Epithelial cell of esophagus (primary cell): ENCODE measurements around the gene TFB1M.
"Not testable (repeated sequence)": the region's sequence is repeated elsewhere in the genome, so short reads cannot be mapped to it uniquely, and the experiment has no call there.

ENCODE experiments used
- DNase-seq: peaks from one replicate; pipeline ENCODE4 v3.0.0; 2010; ENCODE audit warnings: low read depth
- H3K4me3 ChIP-seq: 2 replicates; pipeline ENCODE4 v1.5.1; 2011; ENCODE audit warnings: mild to moderate bottlenecking, low read length, control low read depth
- CTCF ChIP-seq: IDR thresholded peaks from 2 replicates; pipeline ENCODE4 v1.5.1; 2011; ENCODE audit warnings: low read depth, mild to moderate bottlenecking, low read length, control low read depth, inconsistent platforms; ENCODE audit not compliant: insufficient read depth; ENCODE audit errors: missing control alignments

Gene TFB1M

GRCh38 chr6:155219858-155220301 is 94.4 kb downstream of the TFB1M start:
- DNase-seq, result no peak
- no peak overlapping the region for H3K4me3 ChIP-seq
- no peak for TF ChIP-seq CTCF

- no peak for DNase-seq
- TF ChIP-seq CTCF, result no peak
- H3K4me3 ChIP-seq, result no peak overlapping the region
These were observed 95.0 kb downstream of the TFB1M start for GRCh38 chr6:155219299-155219698.

GRCh38 chr6:155218711-155219110 is 95.6 kb downstream of the TFB1M start:
- H3K4me3 ChIP-seq, DNase-seq: not testable (repeated sequence)

GRCh38 chr6:155216312-155217046 is 97.8 kb downstream of the TFB1M start:
- no peak for DNase-seq
- no peak for TF ChIP-seq CTCF
- no peak overlapping the region for H3K4me3 ChIP-seq

- H3K4me3 ChIP-seq, result no peak overlapping the region
- TF ChIP-seq CTCF, result no peak
- no peak for DNase-seq
These were observed 98.4 kb downstream of the TFB1M start for GRCh38 chr6:155215906-155216305.

- no peak for DNase-seq
- no peak for TF ChIP-seq CTCF
- no peak overlapping the region for H3K4me3 ChIP-seq
These were observed 100.5 kb downstream of the TFB1M start for GRCh38 chr6:155213611-155214372.

- peak; percentile 14 for DNase-seq
- no peak for TF ChIP-seq CTCF
- H3K4me3 ChIP-seq, result no peak overlapping the region
These were observed 101.5 kb downstream of the TFB1M start for GRCh38 chr6:155212616-155213380.
